H9 (cell line): Measurements from ENCODE around the gene HSD17B12. TPM values are rescaled to one million over a fixed set of nuclear protein-coding genes. Genes with fewer than 3 reads are reported as not detected.

Experiments used
- DNase-seq: peaks from one replicate; pipeline ENCODE4 v3.0.0-alpha.2; 2017
- H2AFZ ChIP-seq: one replicate; pipeline ENCODE4 v1.6.1; 2013; ENCODE audit warnings: mild to moderate bottlenecking, low read length, control low read depth, moderate library complexity
- H2AK5ac ChIP-seq: 2 replicates; pipeline ENCODE4 v1.6.1; 2013; ENCODE audit warnings: low read length, control low read depth, mixed read lengths; ENCODE audit not compliant: insufficient read length
- H2BK120ac ChIP-seq: one replicate; pipeline ENCODE4 v1.6.1; 2013; ENCODE audit warnings: low read depth, mild to moderate bottlenecking, low read length, control low read depth, inconsistent platforms; ENCODE audit not compliant: poor library complexity, severe bottlenecking
- H2BK12ac ChIP-seq: 2 replicates; pipeline ENCODE4 v1.6.1; 2013; ENCODE audit warnings: low read length, control low read depth, mixed read lengths, low read depth; ENCODE audit not compliant: insufficient read length
- H2BK15ac ChIP-seq: 2 replicates; pipeline ENCODE4 v1.6.1; 2013; ENCODE audit warnings: low read depth, low read length, control low read depth
- H2BK20ac ChIP-seq: one replicate; pipeline ENCODE4 v1.6.1; 2013; ENCODE audit warnings: low read depth, mild to moderate bottlenecking, low read length, control low read depth, inconsistent platforms; ENCODE audit not compliant: poor library complexity, severe bottlenecking
- H2BK5ac ChIP-seq: 2 replicates; pipeline ENCODE4 v1.6.1; 2013; ENCODE audit warnings: low read length, control low read depth, mixed read lengths; ENCODE audit not compliant: insufficient read length
- H3K14ac ChIP-seq: 2 replicates; pipeline ENCODE4 v1.6.1; 2013; ENCODE audit warnings: low read length, control low read depth; ENCODE audit not compliant: insufficient read depth
- H3K18ac ChIP-seq: 2 replicates; pipeline ENCODE4 v1.6.1; 2013; ENCODE audit warnings: low read depth, mild to moderate bottlenecking, mixed read lengths, low read length, control low read depth; ENCODE audit not compliant: insufficient read length
- H3K23ac ChIP-seq: 2 replicates; pipeline ENCODE4 v1.6.1; 2013; ENCODE audit warnings: low read length, control low read depth, mixed read lengths, low read depth; ENCODE audit not compliant: insufficient read length
- H3K23me2 ChIP-seq: 2 replicates; pipeline ENCODE4 v1.6.1; 2013; ENCODE audit warnings: low read depth, mild to moderate bottlenecking, mixed read lengths, low read length, control low read depth; ENCODE audit not compliant: insufficient read length, poor library complexity, severe bottlenecking
- H3K27ac ChIP-seq: 2 replicates; pipeline ENCODE4 v1.5.1; 2013; ENCODE audit warnings: low read length, control low read depth, mixed read lengths, low read depth; ENCODE audit not compliant: insufficient read length
- H3K27me3 ChIP-seq: 2 replicates; pipeline ENCODE4 v1.6.1; 2013; ENCODE audit warnings: low read length, control low read depth, inconsistent platforms; ENCODE audit not compliant: insufficient read depth
- H3K4ac ChIP-seq: 2 replicates; pipeline ENCODE4 v1.6.1; 2013; ENCODE audit warnings: low read depth, mild to moderate bottlenecking, control low read depth, inconsistent platforms, low read length, moderate library complexity
- H3K4me1 ChIP-seq: 2 replicates; pipeline ENCODE4 v1.6.1; 2013; ENCODE audit warnings: low read length, control low read depth, inconsistent platforms; ENCODE audit not compliant: insufficient read depth
- H3K4me2 ChIP-seq: 2 replicates; pipeline ENCODE4 v1.6.1; 2013; ENCODE audit warnings: low read length, control low read depth, mixed read lengths; ENCODE audit not compliant: insufficient read length, insufficient read depth
- H3K56ac ChIP-seq: 2 replicates; pipeline ENCODE4 v1.6.1; 2013; ENCODE audit warnings: low read depth, mild to moderate bottlenecking, mixed read lengths, low read length, control low read depth; ENCODE audit not compliant: insufficient read length
- H3K79me1 ChIP-seq: 2 replicates; pipeline ENCODE4 v1.6.1; 2013; ENCODE audit warnings: low read depth, mild to moderate bottlenecking, moderate library complexity, low read length, control low read depth, inconsistent platforms; ENCODE audit not compliant: insufficient read depth, poor library complexity, severe bottlenecking
- H3K79me2 ChIP-seq: 2 replicates; pipeline ENCODE4 v1.6.1; 2013; ENCODE audit warnings: low read length, control low read depth, inconsistent platforms; ENCODE audit not compliant: insufficient read depth
- H3K9ac ChIP-seq: 2 replicates; pipeline ENCODE4 v1.6.1; 2013; ENCODE audit warnings: low read length, control low read depth, mixed read lengths; ENCODE audit not compliant: insufficient read length; ENCODE audit errors: extremely low read depth
- H3K9me3 ChIP-seq: one replicate; pipeline ENCODE4 v1.6.1; 2013; ENCODE audit warnings: low read depth, low read length, inconsistent platforms; ENCODE audit not compliant: control insufficient read depth
- H3T11ph ChIP-seq: one replicate; pipeline ENCODE4 v1.6.1; 2013; ENCODE audit warnings: mild to moderate bottlenecking, low read length, control low read depth, inconsistent platforms
- H4K20me1 ChIP-seq: one replicate; pipeline ENCODE4 v1.6.1; 2013; ENCODE audit not compliant: control insufficient read depth, insufficient read length, insufficient read depth
- H4K5ac ChIP-seq: 2 replicates; pipeline ENCODE4 v1.6.1; 2013; ENCODE audit warnings: low read depth, mild to moderate bottlenecking, mixed read lengths, low read length, control low read depth; ENCODE audit not compliant: insufficient read length
- H4K8ac ChIP-seq: replicated peaks from 2 replicates; pipeline ENCODE4 v1.6.1; 2013; ENCODE audit warnings: low read length, control low read depth, mixed read lengths, low read depth; ENCODE audit not compliant: insufficient read length
- H4K91ac ChIP-seq: 2 replicates; pipeline ENCODE4 v1.6.1; 2013; ENCODE audit warnings: low read depth, mild to moderate bottlenecking, moderate library complexity, mixed read lengths, low read length, control low read depth; ENCODE audit not compliant: insufficient read length
- H3K27ac Mint-ChIP-seq, 3 experiments: 2 replicates in 2 of 3; 3 replicates in 1 of 3; pipeline ENCODE4 v1.8.0; 2020 to 2021; ENCODE audit warnings: mixed read lengths in 3 of 3, mild to moderate bottlenecking in 1 of 3, moderate library complexity in 1 of 3
- H3K27me3 Mint-ChIP-seq: 2 replicates; pipeline ENCODE4 v1.8.0; 2021; ENCODE audit warnings: low read depth, mild to moderate bottlenecking, moderate library complexity, mixed read lengths
- H3K36me3 Mint-ChIP-seq, 3 experiments: 2 replicates in 2 of 3; 3 replicates in 1 of 3; pipeline ENCODE4 v1.8.0; 2020 to 2021; ENCODE audit warnings: low read depth in 3 of 3, mixed read lengths in 3 of 3; ENCODE audit not compliant: insufficient read depth in 1 of 3
- H3K4me1 Mint-ChIP-seq, 2 experiments: 2 replicates each; pipeline ENCODE4 v1.8.0; 2020; ENCODE audit warnings: mixed read lengths in 2 of 2
- H3K4me3 Mint-ChIP-seq, 2 experiments: 2 replicates in 1 of 2; 3 replicates in 1 of 2; pipeline ENCODE4 v1.8.0; 2020 to 2021; ENCODE audit warnings: mild to moderate bottlenecking in 2 of 2, mixed read lengths in 2 of 2, moderate library complexity in 1 of 2
- H3K9me3 Mint-ChIP-seq, 2 experiments: 2 replicates in 1 of 2; 3 replicates in 1 of 2; pipeline ENCODE4 v1.8.0; 2020; ENCODE audit warnings: mild to moderate bottlenecking in 2 of 2, mixed read lengths in 2 of 2, moderate library complexity in 1 of 2
- WGBS: extraction: QIAGEN DNeasy Blood & Tissue Kit; methylation state at CpG from one replicate; pipeline ENCODE4 v1.1.7; 2013; ENCODE audit warnings: missing lambda C conversion rate, low lambda C conversion rate, mixed read lengths; ENCODE audit not compliant: insufficient read length; ENCODE audit errors: extremely low coverage; 5-methylcytosine and 5-hydroxymethylcytosine counted together
- total RNA-seq: library from RNA; stranded (reverse); gene quantifications from 2 replicates; pipeline ENCODE4 v1.2.1, GENCODE V29; 2021
- TF ChIP-seq, protein P1 (sequence below): fragments of 200-600 bp; sonication (generic); conservative IDR thresholded peaks from 3 replicates; pipeline ENCODE4 v1.8.0; 2021; ENCODE audit warnings: antibody characterized with exemption, mild to moderate bottlenecking

Gene HSD17B12
- total RNA-seq, 1 experiment from 2014 or later: 111 TPM

DNA sequence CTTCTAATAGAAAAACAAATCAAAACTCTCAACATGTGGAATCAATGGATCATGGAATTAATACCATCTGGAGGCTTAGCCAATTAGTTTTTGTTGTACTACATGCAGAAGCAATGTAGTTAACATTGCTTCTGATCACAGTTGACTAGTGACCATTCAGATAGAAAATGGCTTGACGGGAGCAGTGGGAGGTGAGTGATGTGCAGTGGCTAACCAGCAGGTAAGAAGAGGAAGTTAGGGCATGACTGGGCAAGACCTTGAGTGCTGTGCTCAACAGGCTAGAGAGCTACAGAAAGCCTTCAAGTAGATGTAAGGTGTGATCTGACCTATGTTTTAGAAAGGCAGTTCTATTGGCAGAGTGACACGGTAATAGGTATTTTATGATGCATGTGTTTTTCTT lies 139.4 kb downstream of the HSD17B12 start:
- WGBS: no CpG with 5 or more reads among the region's 2 CpGs

More for the DNA sequence above, 139.4 kb downstream of the HSD17B12 start:
- Histone ChIP-seq H3K14ac (no peak overlapping the region), H2AK5ac (no peak overlapping the region), H2BK12ac (no peak overlapping the region), H3K27ac (no peak overlapping the region), H2BK120ac (no peak overlapping the region), H3K4me1 (no peaks in the 10 kb centered on the region), H2BK20ac (no peak overlapping the region), H3K4ac (no peak overlapping the region), H2BK5ac (no peak overlapping the region), H4K91ac (no peak overlapping the region), H4K8ac (no peak overlapping the region), H4K20me1 (no peaks in the 10 kb centered on the region), H3K9ac (no peak overlapping the region), H3K27me3 (no peaks in the 10 kb centered on the region), H3K23me2 (no peaks in the 10 kb centered on the region), H3K4me2 (no peak overlapping the region), H3K18ac (no peak overlapping the region), H3K23ac (no peak overlapping the region), H3K56ac (no peak overlapping the region), H2BK15ac (no peak overlapping the region), H3K79me1 (no peaks in the 10 kb centered on the region), H3T11ph (no peak overlapping the region), H3K9me3 (no peaks in the 10 kb centered on the region), H4K5ac (no peak overlapping the region), H2AFZ (no peak overlapping the region), H3K79me2 (no peaks in the 10 kb centered on the region)
- H3K9me3 Mint-ChIP-seq: no peaks in the 10 kb centered on the region
- no peaks in the 10 kb centered on the region for H3K27me3 Mint-ChIP-seq
- H3K36me3 Mint-ChIP-seq: peaks cover 10 to 44% (median 16%) of the 10 kb centered on the region in 3 experiments; a peak in 6 of 7 replicates
- H3K4me3 Mint-ChIP-seq: no peak overlapping the region
- no peak for DNase-seq
- peak overlapping the region in 1 of 3 experiments; percentile 80; a peak in 2 of 7 replicates for H3K27ac Mint-ChIP-seq
- TF ChIP-seq, protein P1, sequence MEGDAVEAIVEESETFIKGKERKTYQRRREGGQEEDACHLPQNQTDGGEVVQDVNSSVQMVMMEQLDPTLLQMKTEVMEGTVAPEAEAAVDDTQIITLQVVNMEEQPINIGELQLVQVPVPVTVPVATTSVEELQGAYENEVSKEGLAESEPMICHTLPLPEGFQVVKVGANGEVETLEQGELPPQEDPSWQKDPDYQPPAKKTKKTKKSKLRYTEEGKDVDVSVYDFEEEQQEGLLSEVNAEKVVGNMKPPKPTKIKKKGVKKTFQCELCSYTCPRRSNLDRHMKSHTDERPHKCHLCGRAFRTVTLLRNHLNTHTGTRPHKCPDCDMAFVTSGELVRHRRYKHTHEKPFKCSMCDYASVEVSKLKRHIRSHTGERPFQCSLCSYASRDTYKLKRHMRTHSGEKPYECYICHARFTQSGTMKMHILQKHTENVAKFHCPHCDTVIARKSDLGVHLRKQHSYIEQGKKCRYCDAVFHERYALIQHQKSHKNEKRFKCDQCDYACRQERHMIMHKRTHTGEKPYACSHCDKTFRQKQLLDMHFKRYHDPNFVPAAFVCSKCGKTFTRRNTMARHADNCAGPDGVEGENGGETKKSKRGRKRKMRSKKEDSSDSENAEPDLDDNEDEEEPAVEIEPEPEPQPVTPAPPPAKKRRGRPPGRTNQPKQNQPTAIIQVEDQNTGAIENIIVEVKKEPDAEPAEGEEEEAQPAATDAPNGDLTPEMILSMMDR: no peak
- no peaks in the 10 kb centered on the region for H3K4me1 Mint-ChIP-seq
